Brain microvascular endothelial cell (primary cell): ENCODE measurements around the gene SECISBP2.
A peak's percentile ranks its signal among the peaks of the same experiment; 100 is the strongest.

Source experiments
- DNase-seq: peaks from one replicate; pipeline ENCODE4 v3.0.0-alpha.2; 2020
- H3K27ac ChIP-seq: fragments of 250-450 bp; sonication (Bioruptor Pico); 2 replicates; pipeline ENCODE4 v1.5.1; 2020; ENCODE audit warnings: mild to moderate bottlenecking, moderate library complexity
- H3K27me3 ChIP-seq: fragments of 250-450 bp; sonication (Bioruptor Pico); replicated peaks from 2 replicates; pipeline ENCODE4 v1.5.1; 2020; ENCODE audit warnings: mild to moderate bottlenecking
- H3K36me3 ChIP-seq: fragments of 250-450 bp; sonication (Bioruptor Pico); replicated peaks from 2 replicates; pipeline ENCODE4 v1.5.1; 2020; ENCODE audit warnings: mild to moderate bottlenecking
- H3K4me3 ChIP-seq: 2 replicates; pipeline ENCODE4 v1.5.1; 2011; ENCODE audit warnings: low read depth, mild to moderate bottlenecking, control low read depth, low read length, moderate library complexity
- in situ Hi-C: cut with HindIII; loops from 2 replicates; pipeline ENCODE4 v1.10.0; 2017; ENCODE audit warnings: low sequenced_read_pairs, low pct_ligation_motif_present
- TF ChIP-seq, protein P1 (sequence below): IDR thresholded peaks from 2 replicates; pipeline ENCODE4 v1.5.1; 2011; ENCODE audit warnings: low read depth, mild to moderate bottlenecking, moderate library complexity, low read length, control low read depth, inconsistent platforms; ENCODE audit errors: missing control alignments

SECISBP2 gene

DNA sequence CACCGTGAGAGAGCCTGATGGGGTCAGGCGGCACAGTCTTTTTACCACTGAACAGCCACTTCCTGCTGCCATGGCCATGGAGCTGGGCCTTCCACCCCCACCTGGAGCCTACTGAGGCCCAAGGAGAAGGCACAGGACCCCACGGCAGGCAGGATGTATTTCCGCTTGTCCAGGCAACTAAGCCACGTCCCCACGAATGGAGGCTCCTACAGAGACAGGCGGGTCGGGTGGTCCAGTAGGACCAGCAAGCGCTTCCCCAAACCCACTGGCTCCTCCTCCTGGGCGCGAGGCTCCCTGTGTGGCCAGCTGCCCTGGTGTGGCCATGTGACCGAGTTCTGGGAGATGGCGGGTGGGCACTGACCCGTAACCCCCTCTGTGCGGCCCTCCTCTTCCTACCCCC, 66.5 kb downstream of the SECISBP2 start:
- H3K36me3 ChIP-seq: no peaks in the 10 kb centered on the region
- H3K27ac ChIP-seq: no peak overlapping the region
- TF ChIP-seq, protein P1, sequence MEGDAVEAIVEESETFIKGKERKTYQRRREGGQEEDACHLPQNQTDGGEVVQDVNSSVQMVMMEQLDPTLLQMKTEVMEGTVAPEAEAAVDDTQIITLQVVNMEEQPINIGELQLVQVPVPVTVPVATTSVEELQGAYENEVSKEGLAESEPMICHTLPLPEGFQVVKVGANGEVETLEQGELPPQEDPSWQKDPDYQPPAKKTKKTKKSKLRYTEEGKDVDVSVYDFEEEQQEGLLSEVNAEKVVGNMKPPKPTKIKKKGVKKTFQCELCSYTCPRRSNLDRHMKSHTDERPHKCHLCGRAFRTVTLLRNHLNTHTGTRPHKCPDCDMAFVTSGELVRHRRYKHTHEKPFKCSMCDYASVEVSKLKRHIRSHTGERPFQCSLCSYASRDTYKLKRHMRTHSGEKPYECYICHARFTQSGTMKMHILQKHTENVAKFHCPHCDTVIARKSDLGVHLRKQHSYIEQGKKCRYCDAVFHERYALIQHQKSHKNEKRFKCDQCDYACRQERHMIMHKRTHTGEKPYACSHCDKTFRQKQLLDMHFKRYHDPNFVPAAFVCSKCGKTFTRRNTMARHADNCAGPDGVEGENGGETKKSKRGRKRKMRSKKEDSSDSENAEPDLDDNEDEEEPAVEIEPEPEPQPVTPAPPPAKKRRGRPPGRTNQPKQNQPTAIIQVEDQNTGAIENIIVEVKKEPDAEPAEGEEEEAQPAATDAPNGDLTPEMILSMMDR: no peak
- no peaks in the 10 kb centered on the region for H3K27me3 ChIP-seq
- in situ Hi-C loops: no loop called here
- no peak overlapping the region for H3K4me3 ChIP-seq
- DNase-seq: no peak

- TF ChIP-seq, protein P1: no peak
- Histone ChIP-seq H3K27ac (no peak overlapping the region), H3K4me3 (no peak overlapping the region), H3K27me3 (no peaks in the 10 kb centered on the region), H3K36me3 (no peaks in the 10 kb centered on the region)
- in situ Hi-C loops: no loop called here
- DNase-seq: no peak
These were observed 67.9 kb downstream of the SECISBP2 start for GRCh38 chr9:89386206-89386605.

- DNase-seq: no peak
- TF ChIP-seq, protein P1: no peak
- in situ Hi-C loops: no loop called here
- Histone ChIP-seq H3K27me3 (no peaks in the 10 kb centered on the region), H3K27ac (no peak overlapping the region), H3K36me3 (no peaks in the 10 kb centered on the region), H3K4me3 (no peak overlapping the region)
These were observed 68.5 kb downstream of the SECISBP2 start for GRCh38 chr9:89386797-89387196.

DNA sequence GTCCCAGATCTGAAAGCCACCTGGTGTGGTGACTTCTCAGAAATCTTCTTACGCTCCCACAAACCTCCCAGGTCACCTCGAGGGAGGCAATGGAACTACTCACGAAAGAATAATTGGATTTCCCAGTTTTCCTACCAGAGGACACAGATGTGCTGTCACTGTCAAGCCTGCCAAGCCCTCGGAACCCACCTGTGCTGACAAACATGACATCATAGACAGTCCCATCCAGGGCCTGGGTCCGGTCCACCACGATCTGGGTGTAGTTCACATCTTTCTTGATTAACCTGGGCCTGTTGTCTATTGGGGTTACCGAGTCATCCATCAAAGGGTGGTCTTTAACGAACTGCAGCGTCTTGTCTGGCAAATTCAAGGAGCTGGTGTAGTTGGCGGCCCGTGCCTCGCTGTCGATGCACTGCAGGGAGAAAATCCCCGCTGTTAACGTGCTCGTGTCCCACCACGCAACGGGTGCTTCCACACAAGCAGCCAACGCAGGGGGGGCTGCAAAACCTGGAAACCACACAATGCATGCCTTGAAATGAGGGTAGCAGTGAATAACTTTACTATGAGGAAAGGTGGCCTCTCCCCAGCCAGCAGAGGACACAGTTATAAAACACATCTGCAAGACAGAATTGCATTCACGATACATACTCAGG, 69.0 kb downstream of the SECISBP2 start:
- DNase-seq: no peak
- Histone ChIP-seq H3K36me3 (no peaks in the 10 kb centered on the region), H3K27ac (no peak overlapping the region), H3K4me3 (no peak overlapping the region), H3K27me3 (no peaks in the 10 kb centered on the region)
- TF ChIP-seq, protein P1: no peak
- in situ Hi-C loops: no loop called here

- peak; percentile 11 for DNase-seq
- in situ Hi-C loops: no loop called here
- no peaks in the 10 kb centered on the region for H3K27me3 ChIP-seq
- no peaks in the 10 kb centered on the region for H3K36me3 ChIP-seq
- H3K4me3 ChIP-seq: no peak overlapping the region
- no peak overlapping the region for H3K27ac ChIP-seq
- TF ChIP-seq, protein P1: no peak
These were observed 70.0 kb downstream of the SECISBP2 start for GRCh38 chr9:89388084-89388867.
